Smooth muscle cell (in vitro differentiated cells): Measurements from ENCODE around the gene NREP. TPM values are rescaled to one million over a fixed set of nuclear protein-coding genes. Genes with fewer than 3 reads are reported as not detected.

Experiments used
- DNase-seq: peaks from one replicate; lab custom pipeline; 2025; ENCODE audit not compliant: unreplicated experiment; lab: John Stamatoyannopoulos, UW
- H2AFZ ChIP-seq: fragments of 200-600 bp; sonication (generic); 2 replicates; pipeline ENCODE4 v1.6.0; 2016; ENCODE audit warnings: antibody characterized with exemption, low read depth, mild to moderate bottlenecking
- H3F3A ChIP-seq: fragments of 200-600 bp; sonication (generic); 2 replicates; pipeline ENCODE4 v1.6.0; 2017; ENCODE audit warnings: antibody characterized with exemption, low read depth
- H3K27ac ChIP-seq: fragments of 200-600 bp; sonication (generic); 2 replicates; pipeline ENCODE4 v1.5.1; 2016; ENCODE audit warnings: low read depth, mild to moderate bottlenecking
- H3K27me3 ChIP-seq: fragments of 200-600 bp; sonication (generic); 2 replicates; pipeline ENCODE4 v1.6.1; 2016; ENCODE audit warnings: low read depth, mild to moderate bottlenecking
- H3K36me3 ChIP-seq: fragments of 200-600 bp; sonication (generic); 2 replicates; pipeline ENCODE4 v1.5.1; 2016; ENCODE audit warnings: low read depth
- H3K4me1 ChIP-seq: fragments of 200-600 bp; sonication (generic); 2 replicates; pipeline ENCODE4 v1.5.1; 2016; ENCODE audit warnings: low read depth
- H3K4me2 ChIP-seq: fragments of 200-600 bp; sonication (generic); 2 replicates; pipeline ENCODE4 v1.6.0; 2016; ENCODE audit warnings: mild to moderate bottlenecking
- H3K4me3 ChIP-seq: fragments of 200-600 bp; sonication (generic); 2 replicates; pipeline ENCODE4 v1.5.1; 2016; ENCODE audit warnings: mild to moderate bottlenecking
- H3K79me2 ChIP-seq: fragments of 200-600 bp; sonication (generic); 2 replicates; pipeline ENCODE4 v1.6.0; 2016; ENCODE audit warnings: low read depth, mild to moderate bottlenecking
- H3K9ac ChIP-seq: fragments of 200-600 bp; sonication (generic); 2 replicates; pipeline ENCODE4 v1.6.0; 2016; ENCODE audit warnings: low read depth
- H3K9me3 ChIP-seq: fragments of 200-600 bp; sonication (generic); replicated peaks from 2 replicates; pipeline ENCODE4 v1.5.1; 2016; ENCODE audit warnings: low read depth
- H4K20me1 ChIP-seq: fragments of 200-600 bp; sonication (generic); 2 replicates; pipeline ENCODE4 v1.6.0; 2016; ENCODE audit warnings: low read depth
- WGBS: methylation state at CpG from one replicate; pipeline ENCODE4 v1.1.7; 2016; ENCODE audit warnings: low lambda C conversion rate; 5-methylcytosine and 5-hydroxymethylcytosine counted together
- polyA plus RNA-seq: library from polyadenylated mRNA; unstranded; fragments of >200 nt; fragmentation: Nextera tagmentation; extraction: Ambion mirVana; gene quantifications from 2 replicates; pipeline ENCODE4 v1.2.1, GENCODE V29; 2016
- total RNA-seq: library from RNA; depleted of rRNA; stranded (reverse); fragments of >200 nt; gene quantifications from 2 replicates; pipeline ENCODE4 v1.2.3, GENCODE V29; 2014
- TF ChIP-seq, protein P1 (sequence below): fragments of 200-600 bp; sonication (generic); IDR thresholded peaks from 2 replicates; pipeline ENCODE4 v1.5.1; 2017; ENCODE audit warnings: borderline replicate concordance, mild to moderate bottlenecking, antibody characterized with exemption; ENCODE audit not compliant: insufficient read depth, poor library complexity, severe bottlenecking

The NREP gene
- total and polyA plus RNA-seq, 2 experiments from 2014 or later, result 191 to 270 TPM

DNA sequence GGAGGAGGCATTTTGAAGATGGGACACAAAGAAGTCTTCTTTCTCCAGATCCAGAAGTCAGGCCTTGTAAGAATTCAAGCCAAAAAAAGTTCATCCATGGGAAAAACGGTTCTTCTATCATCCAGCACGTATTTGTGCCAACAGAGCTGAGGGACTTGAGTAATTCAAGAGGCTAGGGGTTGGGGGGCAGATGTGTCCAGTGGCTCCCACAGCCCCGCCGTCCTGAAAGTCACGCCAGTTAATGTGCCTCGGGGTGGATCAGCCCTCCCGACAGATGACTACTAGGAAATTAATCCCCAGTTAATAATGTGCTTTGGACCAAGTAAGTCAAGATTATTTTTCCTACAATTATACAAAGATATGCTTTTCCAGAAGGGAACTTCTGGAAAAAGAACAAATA lies 23.4 kb downstream of the NREP start:
- Histone ChIP-seq H3K79me2 (peaks cover 19% of the 10 kb centered on the region), H3K9ac (peak overlapping the region; percentile 55), H3K36me3 (no peaks in the 10 kb centered on the region)

DNA sequence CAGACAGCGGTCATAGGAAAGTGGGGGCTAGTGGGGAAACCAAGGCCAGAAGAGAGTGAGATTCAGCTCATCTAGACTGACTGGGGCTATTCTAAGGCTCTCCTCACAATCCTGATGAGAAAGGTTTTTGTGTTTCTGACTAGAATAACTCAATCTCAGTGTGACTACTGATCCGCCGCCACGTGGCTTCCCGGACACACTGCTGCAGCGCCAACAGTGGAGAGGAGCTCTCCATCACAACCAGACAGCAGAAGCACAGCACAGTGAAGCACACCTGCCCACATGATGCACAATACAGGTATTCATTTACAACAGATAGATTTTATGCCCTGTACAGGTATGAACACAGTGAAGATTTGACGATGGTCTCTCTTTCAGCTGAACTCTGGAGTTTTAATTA lies 25.4 kb downstream of the NREP start:
- no peak for DNase-seq
- TF ChIP-seq, protein P1, sequence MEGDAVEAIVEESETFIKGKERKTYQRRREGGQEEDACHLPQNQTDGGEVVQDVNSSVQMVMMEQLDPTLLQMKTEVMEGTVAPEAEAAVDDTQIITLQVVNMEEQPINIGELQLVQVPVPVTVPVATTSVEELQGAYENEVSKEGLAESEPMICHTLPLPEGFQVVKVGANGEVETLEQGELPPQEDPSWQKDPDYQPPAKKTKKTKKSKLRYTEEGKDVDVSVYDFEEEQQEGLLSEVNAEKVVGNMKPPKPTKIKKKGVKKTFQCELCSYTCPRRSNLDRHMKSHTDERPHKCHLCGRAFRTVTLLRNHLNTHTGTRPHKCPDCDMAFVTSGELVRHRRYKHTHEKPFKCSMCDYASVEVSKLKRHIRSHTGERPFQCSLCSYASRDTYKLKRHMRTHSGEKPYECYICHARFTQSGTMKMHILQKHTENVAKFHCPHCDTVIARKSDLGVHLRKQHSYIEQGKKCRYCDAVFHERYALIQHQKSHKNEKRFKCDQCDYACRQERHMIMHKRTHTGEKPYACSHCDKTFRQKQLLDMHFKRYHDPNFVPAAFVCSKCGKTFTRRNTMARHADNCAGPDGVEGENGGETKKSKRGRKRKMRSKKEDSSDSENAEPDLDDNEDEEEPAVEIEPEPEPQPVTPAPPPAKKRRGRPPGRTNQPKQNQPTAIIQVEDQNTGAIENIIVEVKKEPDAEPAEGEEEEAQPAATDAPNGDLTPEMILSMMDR, result no peak
- no peak overlapping the region for H3K9ac ChIP-seq
- peaks cover 11% of the 10 kb centered on the region for H3K79me2 ChIP-seq
- H2AFZ ChIP-seq, result no peak overlapping the region
- peak overlapping the region; percentile 91 for H3K27ac ChIP-seq
- WGBS, result 89% methylated on average over 7 of the region's 7 CpGs
- H3K4me2 ChIP-seq, result peak overlapping the region; percentile 1
- no peak overlapping the region for H3K4me3 ChIP-seq
- peaks cover 33% of the 10 kb centered on the region for H3K4me1 ChIP-seq
- H3F3A ChIP-seq, result peaks cover 18% of the 10 kb centered on the region
- no peaks in the 10 kb centered on the region for H3K9me3 ChIP-seq
- peaks cover 4% of the 10 kb centered on the region for H3K36me3 ChIP-seq
- no peaks in the 10 kb centered on the region for H3K27me3 ChIP-seq
- H4K20me1 ChIP-seq, result no peaks in the 10 kb centered on the region

More for the DNA sequence above, 23.4 kb downstream of the NREP start:
- H4K20me1 ChIP-seq, result no peaks in the 10 kb centered on the region
- H3K9me3 ChIP-seq, result no peaks in the 10 kb centered on the region
- peak overlapping the region; percentile 79 for H3K4me2 ChIP-seq
- H3K27me3 ChIP-seq, result no peaks in the 10 kb centered on the region
- H3K27ac ChIP-seq, result peak overlapping the region; percentile 91
- WGBS, result 67% methylated on average over 7 of the region's 7 CpGs
- H3F3A ChIP-seq, result peaks cover 22% of the 10 kb centered on the region
- no peak for DNase-seq
- no peak overlapping the region for H3K4me3 ChIP-seq
- TF ChIP-seq, protein P1, result no peak
- H3K4me1 ChIP-seq, result peaks cover 45% of the 10 kb centered on the region
- H2AFZ ChIP-seq, result no peak overlapping the region

DNA sequence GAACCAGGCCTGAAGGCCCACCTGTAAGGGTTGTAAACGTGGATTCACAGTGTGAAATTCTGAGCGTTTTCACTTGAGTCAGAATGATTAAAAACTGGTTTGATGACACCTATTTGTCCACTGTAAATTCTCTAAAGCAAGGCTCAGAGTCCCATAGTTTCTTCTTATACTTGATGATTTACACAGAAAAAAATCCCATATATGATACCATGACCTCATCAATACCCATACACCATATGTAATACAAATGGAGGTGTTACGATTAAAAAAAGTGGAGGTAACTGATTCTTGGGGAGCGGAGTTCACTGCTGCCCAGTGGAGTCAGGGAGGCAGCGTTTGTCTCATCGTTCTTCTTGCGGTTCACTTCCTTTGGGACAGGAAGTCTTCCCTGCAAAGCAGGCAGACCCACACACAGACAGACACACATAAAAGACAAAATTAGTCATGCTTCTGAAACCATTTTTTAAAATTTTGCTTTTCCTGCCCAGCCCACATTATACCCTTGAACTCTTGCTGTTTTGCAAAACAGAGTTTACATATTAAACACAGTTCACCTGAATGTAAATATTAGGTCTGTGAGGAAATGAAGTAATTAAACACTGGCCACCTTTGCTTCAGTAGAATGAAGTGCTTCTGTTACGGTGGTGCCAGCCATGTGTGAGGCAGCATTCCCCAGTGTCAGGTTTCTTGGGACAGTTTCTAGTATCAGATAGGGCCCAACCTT lies 26.2 kb downstream of the NREP start:
- TF ChIP-seq, protein P1, result no peak
- H3K4me2 ChIP-seq, result no peak overlapping the region
- DNase-seq, result no peak
- H3K9ac ChIP-seq, result no peak overlapping the region
- H3K9me3 ChIP-seq, result no peaks in the 10 kb centered on the region
- H3K36me3 ChIP-seq, result peaks cover 4% of the 10 kb centered on the region
- no peak overlapping the region for H2AFZ ChIP-seq
- H4K20me1 ChIP-seq, result no peaks in the 10 kb centered on the region
- H3F3A ChIP-seq, result peaks cover 18% of the 10 kb centered on the region
- H3K4me1 ChIP-seq, result peaks cover 26% of the 10 kb centered on the region
- 87% methylated on average over 8 of the region's 8 CpGs for WGBS
- peaks cover 11% of the 10 kb centered on the region for H3K79me2 ChIP-seq
- H3K27me3 ChIP-seq, result no peaks in the 10 kb centered on the region
- H3K4me3 ChIP-seq, result no peak overlapping the region
- peak overlapping the region; percentile 91 for H3K27ac ChIP-seq

DNA sequence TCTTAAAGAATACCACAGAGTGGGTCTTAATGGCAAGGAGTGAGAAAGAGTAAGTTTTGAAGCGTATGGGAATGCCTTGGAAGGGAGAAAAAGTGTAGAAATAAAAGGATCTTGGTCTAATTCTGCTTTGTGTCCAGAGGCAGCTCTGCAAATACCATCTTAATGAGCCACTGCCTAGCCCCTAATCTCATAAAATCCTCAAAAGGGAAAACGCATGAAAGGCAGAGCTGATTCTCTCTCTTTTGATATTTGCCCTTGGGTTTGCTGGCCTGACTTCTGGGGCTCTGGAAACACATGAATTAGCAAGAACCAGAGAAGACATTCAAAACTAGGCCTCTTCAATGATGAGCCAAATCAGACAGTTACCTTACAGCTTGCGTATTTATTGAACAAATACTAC lies 28.1 kb downstream of the NREP start:
- peak overlapping the region; percentile 59 for H3K9ac ChIP-seq
- TF ChIP-seq, protein P1, result no peak
- H3K4me2 ChIP-seq, result peak overlapping the region; percentile 69
- H3K9me3 ChIP-seq, result no peaks in the 10 kb centered on the region
- H3K27me3 ChIP-seq, result no peaks in the 10 kb centered on the region
- WGBS, result 23% methylated on average over 3 of the region's 3 CpGs
- DNase-seq, result no peak
- peaks cover 10% of the 10 kb centered on the region for H3K4me1 ChIP-seq
- H3K27ac ChIP-seq, result peak overlapping the region; percentile 79
- H3K36me3 ChIP-seq, result peaks cover 4% of the 10 kb centered on the region
- H3K79me2 ChIP-seq, result no peaks in the 10 kb centered on the region
- H3K4me3 ChIP-seq, result no peak overlapping the region
- no peak overlapping the region for H2AFZ ChIP-seq
- H3F3A ChIP-seq, result peaks cover 8% of the 10 kb centered on the region
- H4K20me1 ChIP-seq, result no peaks in the 10 kb centered on the region
